ENCODE results near the gene PRKAA1. TPM values are rescaled to one million over a fixed set of nuclear protein-coding genes. Genes with fewer than 3 reads are reported as not detected.

PRKAA1 gene
- total and polyA plus RNA-seq, 2 of the 13 experiments (the other 11 are each of a cell fraction or from before 2014, with no cell fraction given), result 36.6 to 58.0 TPM

DNA sequence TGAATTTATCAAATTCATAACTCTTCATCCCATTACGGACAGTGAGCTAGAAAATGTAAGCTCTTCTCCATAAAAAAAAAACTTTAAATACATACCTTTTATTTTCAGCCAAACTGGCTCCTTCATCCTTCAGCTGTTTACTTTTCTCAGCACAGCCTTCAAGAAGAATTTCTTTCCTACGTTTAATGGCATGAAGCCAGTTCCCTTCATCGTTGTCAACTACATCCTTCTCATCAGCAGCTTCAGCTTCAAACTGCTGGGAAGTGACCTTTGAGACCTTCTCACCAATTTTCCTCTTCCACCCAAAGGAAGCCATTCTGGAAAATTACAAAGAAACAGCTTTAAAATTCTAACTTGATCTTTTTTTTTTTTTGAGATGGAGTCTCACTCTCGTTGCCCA, 51.5 kb downstream of the PRKAA1 start:
- 82% methylated on average over 4 of the region's 4 CpGs for WGBS (ENCODE audit: low lambda C conversion rate)
- no peaks in the 10 kb centered on the region for H4K20me1 ChIP-seq (ENCODE audit: insufficient read depth, low read length)
- H3K36me3 ChIP-seq (replicated peaks in 1 of 2; ENCODE audit: control insufficient read depth in 1 of 2, insufficient read depth in 2 of 2, low read length in 2 of 2), result peaks cover 0 to 9% of the 10 kb centered on the region in 2 experiments; a peak in 3 of 5 replicates
- H3K27ac ChIP-seq (ENCODE audit: extremely low read length, insufficient read depth, low read length), result no peak overlapping the region
- H3K79me2 ChIP-seq (ENCODE audit: insufficient read depth, low read length), result peaks cover 11% of the 10 kb centered on the region
- in situ Hi-C loops (cut with HindIII; ENCODE audit: extremely low pct_ligation_motif_present, low pct_unique_long_range_greater_than_20kb) (no loop called here), intact Hi-C loops (cut with micrococcal nuclease; ENCODE audit: unreplicated experiment) (no loop called here)
- ChIA-PET CTCF (ENCODE audit: low intra/inter-chr PET ratio, low total read pairs) (no interaction called here), POLR2A (no interaction called here)
- H3K9me3 ChIP-seq (ENCODE audit: low read length), result no peaks in the 10 kb centered on the region
- H3K9ac ChIP-seq (ENCODE audit: insufficient read depth, low read depth, low read length), result no peak overlapping the region
- H3K4me2 ChIP-seq (ENCODE audit: low read depth, low read length), result no peak overlapping the region
- no TSS peak for BruUV-seq (replicated peaks)
- H3K4me3 ChIP-seq (replicated peaks in 1 of 3; ENCODE audit: insufficient read depth in 1 of 3, low read depth in 2 of 3, low read length in 3 of 3), result no peak overlapping the region
- H3K4me1 ChIP-seq (ENCODE audit: insufficient read depth, low read length), result 0 out of 2 replicates have a peak, but pooled peaks cover 8% of the 10 kb centered on the region
- no peak for ATAC-seq
- no peak overlapping the region for H2AFZ ChIP-seq (ENCODE audit: low read length)
- no peak for DNase-seq (ENCODE audit: low spot score)
- TF ChIP-seq, protein P1, sequence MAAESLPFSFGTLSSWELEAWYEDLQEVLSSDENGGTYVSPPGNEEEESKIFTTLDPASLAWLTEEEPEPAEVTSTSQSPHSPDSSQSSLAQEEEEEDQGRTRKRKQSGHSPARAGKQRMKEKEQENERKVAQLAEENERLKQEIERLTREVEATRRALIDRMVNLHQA (CRISPR knock-in tag; IDR thresholded peaks at IDR 0.05), result no peak
- TF ChIP-seq CBFB (CRISPR knock-in tag; IDR thresholded peaks at IDR 0.05), result no peak
- no peak for TF ChIP-seq ZFP1 (CRISPR knock-in tag; IDR thresholded peaks at IDR 0.05)
- no peaks in the 10 kb centered on the region for H3K27me3 ChIP-seq (ENCODE audit: control insufficient read depth in 1 of 2, insufficient read depth in 2 of 2, low read length in 2 of 2)
- no peak for FAIRE-seq

DNA sequence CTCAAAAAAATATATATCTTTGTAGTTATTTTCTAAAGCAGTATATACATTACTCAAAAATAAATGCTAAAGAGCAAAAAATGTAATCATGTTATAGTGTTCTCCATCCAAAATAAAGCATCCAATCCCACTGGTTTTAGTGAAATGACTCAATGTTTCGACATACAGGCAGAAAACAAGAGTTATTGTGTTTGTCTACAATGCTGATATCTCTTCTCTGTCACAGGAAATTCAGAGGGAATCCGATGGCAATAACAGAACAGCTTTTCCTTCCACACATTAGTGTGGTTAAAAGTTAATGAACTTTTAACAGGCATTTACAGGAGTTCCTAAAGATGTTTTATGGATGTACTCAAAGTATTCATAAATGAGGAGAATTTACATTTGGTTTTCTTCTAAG, 54.4 kb downstream of the PRKAA1 start:
- H3K36me3 ChIP-seq (replicated peaks in 1 of 2; ENCODE audit: control insufficient read depth in 1 of 2, insufficient read depth in 2 of 2, low read length in 2 of 2), result peaks cover 4 to 20% of the 10 kb centered on the region in 2 experiments
- ATAC-seq, result no peak
- ChIA-PET POLR2A (no interaction called here), CTCF (ENCODE audit: low intra/inter-chr PET ratio, low total read pairs) (no interaction called here)
- H3K27ac ChIP-seq (ENCODE audit: extremely low read length, insufficient read depth, low read length), result no peak overlapping the region
- H3K27me3 ChIP-seq (ENCODE audit: control insufficient read depth in 1 of 2, insufficient read depth in 2 of 2, low read length in 2 of 2), result no peaks in the 10 kb centered on the region
- in situ Hi-C loops (cut with HindIII; ENCODE audit: extremely low pct_ligation_motif_present, low pct_unique_long_range_greater_than_20kb) (no loop called here), intact Hi-C loops (cut with micrococcal nuclease; ENCODE audit: unreplicated experiment) (no loop called here)
- no peak overlapping the region for H3K9ac ChIP-seq (ENCODE audit: insufficient read depth, low read depth, low read length)
- no peak overlapping the region for H3K4me3 ChIP-seq (replicated peaks in 1 of 3; ENCODE audit: insufficient read depth in 1 of 3, low read depth in 2 of 3, low read length in 3 of 3)
- H4K20me1 ChIP-seq (ENCODE audit: insufficient read depth, low read length), result no peaks in the 10 kb centered on the region
- H3K79me2 ChIP-seq (ENCODE audit: insufficient read depth, low read length), result peaks cover 7% of the 10 kb centered on the region
- no peaks in the 10 kb centered on the region for H3K9me3 ChIP-seq (ENCODE audit: low read length)
- no peak overlapping the region for H3K4me2 ChIP-seq (ENCODE audit: low read depth, low read length)
- no TSS peak for BruUV-seq (replicated peaks)
- 97% methylated on average over 2 of the region's 2 CpGs for WGBS (ENCODE audit: low lambda C conversion rate)
- H2AFZ ChIP-seq (ENCODE audit: low read length), result no peak overlapping the region
- FAIRE-seq, result no peak
- no peak for DNase-seq (ENCODE audit: low spot score)
- H3K4me1 ChIP-seq (ENCODE audit: insufficient read depth, low read length), result 0 out of 2 replicates have a peak, but pooled peaks cover 8% of the 10 kb centered on the region
- TF ChIP-seq MBD4 (IDR thresholded peaks at IDR 0.05; ENCODE audit: borderline replicate concordance, low read length), result no peak
- TF ChIP-seq ZNF589 (CRISPR knock-in tag; conservative IDR thresholded peaks at IDR 0.05), result no peak
- no peak for TF ChIP-seq PHB2 (IDR thresholded peaks at IDR 0.05; ENCODE audit: partially characterized antibody)
- no peak for TF ChIP-seq ZNF816 (CRISPR knock-in tag; IDR thresholded peaks at IDR 0.05; ENCODE audit: borderline replicate concordance)
- TF ChIP-seq HMG20A (CRISPR knock-in tag; IDR thresholded peaks at IDR 0.05; ENCODE audit: borderline replicate concordance), result no peak
- no peak for TF ChIP-seq HMGA1 (CRISPR knock-in tag; conservative IDR thresholded peaks at IDR 0.05)
- TF ChIP-seq, protein P2, sequence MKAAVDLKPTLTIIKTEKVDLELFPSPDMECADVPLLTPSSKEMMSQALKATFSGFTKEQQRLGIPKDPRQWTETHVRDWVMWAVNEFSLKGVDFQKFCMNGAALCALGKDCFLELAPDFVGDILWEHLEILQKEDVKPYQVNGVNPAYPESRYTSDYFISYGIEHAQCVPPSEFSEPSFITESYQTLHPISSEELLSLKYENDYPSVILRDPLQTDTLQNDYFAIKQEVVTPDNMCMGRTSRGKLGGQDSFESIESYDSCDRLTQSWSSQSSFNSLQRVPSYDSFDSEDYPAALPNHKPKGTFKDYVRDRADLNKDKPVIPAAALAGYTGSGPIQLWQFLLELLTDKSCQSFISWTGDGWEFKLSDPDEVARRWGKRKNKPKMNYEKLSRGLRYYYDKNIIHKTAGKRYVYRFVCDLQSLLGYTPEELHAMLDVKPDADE (CRISPR knock-in tag; IDR thresholded peaks at IDR 0.05), result no peak
- TF ChIP-seq ZNF644 (CRISPR knock-in tag; IDR thresholded peaks at IDR 0.05; ENCODE audit: low read depth), result no peak
- TF ChIP-seq ZNF556 (CRISPR knock-in tag; IDR thresholded peaks at IDR 0.05; ENCODE audit: borderline replicate concordance), result no peak
- TF ChIP-seq GTF3A (CRISPR knock-in tag; conservative IDR thresholded peaks at IDR 0.05), result no peak
- TF ChIP-seq ZNF749 (CRISPR knock-in tag; IDR thresholded peaks at IDR 0.05; ENCODE audit: borderline replicate concordance), result no peak
- TF ChIP-seq, protein P3, sequence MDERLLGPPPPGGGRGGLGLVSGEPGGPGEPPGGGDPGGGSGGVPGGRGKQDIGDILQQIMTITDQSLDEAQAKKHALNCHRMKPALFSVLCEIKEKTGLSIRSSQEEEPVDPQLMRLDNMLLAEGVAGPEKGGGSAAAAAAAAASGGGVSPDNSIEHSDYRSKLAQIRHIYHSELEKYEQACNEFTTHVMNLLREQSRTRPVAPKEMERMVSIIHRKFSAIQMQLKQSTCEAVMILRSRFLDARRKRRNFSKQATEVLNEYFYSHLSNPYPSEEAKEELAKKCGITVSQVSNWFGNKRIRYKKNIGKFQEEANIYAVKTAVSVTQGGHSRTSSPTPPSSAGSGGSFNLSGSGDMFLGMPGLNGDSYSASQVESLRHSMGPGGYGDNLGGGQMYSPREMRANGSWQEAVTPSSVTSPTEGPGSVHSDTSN (CRISPR knock-in tag; IDR thresholded peaks at IDR 0.05), result no peak
- TF ChIP-seq, protein P4, sequence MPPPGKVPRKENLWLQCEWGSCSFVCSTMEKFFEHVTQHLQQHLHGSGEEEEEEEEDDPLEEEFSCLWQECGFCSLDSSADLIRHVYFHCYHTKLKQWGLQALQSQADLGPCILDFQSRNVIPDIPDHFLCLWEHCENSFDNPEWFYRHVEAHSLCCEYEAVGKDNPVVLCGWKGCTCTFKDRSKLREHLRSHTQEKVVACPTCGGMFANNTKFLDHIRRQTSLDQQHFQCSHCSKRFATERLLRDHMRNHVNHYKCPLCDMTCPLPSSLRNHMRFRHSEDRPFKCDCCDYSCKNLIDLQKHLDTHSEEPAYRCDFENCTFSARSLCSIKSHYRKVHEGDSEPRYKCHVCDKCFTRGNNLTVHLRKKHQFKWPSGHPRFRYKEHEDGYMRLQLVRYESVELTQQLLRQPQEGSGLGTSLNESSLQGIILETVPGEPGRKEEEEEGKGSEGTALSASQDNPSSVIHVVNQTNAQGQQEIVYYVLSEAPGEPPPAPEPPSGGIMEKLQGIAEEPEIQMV (CRISPR knock-in tag; IDR thresholded peaks at IDR 0.05; ENCODE audit: low read depth), result no peak
- TF ChIP-seq ZBTB8A (CRISPR knock-in tag; IDR thresholded peaks at IDR 0.05; ENCODE audit: borderline replicate concordance, low read depth), result no peak

Measured in HepG2 (cell line).